Neuronal stem cell (in vitro differentiated cells): ENCODE measurements around the gene FAM236D. TPM values are rescaled to one million over a fixed set of nuclear protein-coding genes. Genes with fewer than 3 reads are reported as not detected.
"Not testable (repeated sequence)": the region's sequence is repeated elsewhere in the genome, so short reads cannot be mapped to it uniquely, and the experiment has no call there.

Experiments
- DNase-seq: peaks from one replicate; pipeline ENCODE4 v3.0.0-alpha.2; 2013; ENCODE audit warnings: low spot score
- H2AFZ ChIP-seq: one replicate; pipeline ENCODE4 v1.6.1; 2013; ENCODE audit warnings: mild to moderate bottlenecking, low read length, inconsistent platforms
- H2AK5ac ChIP-seq: 2 replicates; pipeline ENCODE4 v1.6.1; 2013; ENCODE audit warnings: low read depth, mild to moderate bottlenecking, inconsistent platforms, low read length, moderate library complexity, mixed read lengths
- H2BK120ac ChIP-seq: 2 replicates; pipeline ENCODE4 v1.6.1; 2013; ENCODE audit warnings: low read depth, mild to moderate bottlenecking, inconsistent platforms, low read length, moderate library complexity, mixed read lengths
- H2BK12ac ChIP-seq: one replicate; pipeline ENCODE4 v1.6.1; 2013; ENCODE audit warnings: low read length, inconsistent platforms
- H2BK15ac ChIP-seq: 2 replicates; pipeline ENCODE4 v1.6.1; 2013; ENCODE audit warnings: mild to moderate bottlenecking, low read length, inconsistent platforms, mixed read lengths
- H2BK5ac ChIP-seq: one replicate; pipeline ENCODE4 v1.6.1; 2013; ENCODE audit warnings: inconsistent platforms, mild to moderate bottlenecking, low read length, moderate library complexity
- H3K14ac ChIP-seq: one replicate; pipeline ENCODE4 v1.6.1; 2013; ENCODE audit warnings: low read length, inconsistent platforms
- H3K18ac ChIP-seq: 2 replicates; pipeline ENCODE4 v1.6.1; 2013; ENCODE audit warnings: low read length, inconsistent platforms
- H3K23ac ChIP-seq: 2 replicates; pipeline ENCODE4 v1.6.1; 2013; ENCODE audit warnings: low read depth, mild to moderate bottlenecking, mixed read lengths, low read length, inconsistent platforms; ENCODE audit not compliant: poor library complexity
- H3K27ac ChIP-seq: replicated peaks from 3 replicates; pipeline ENCODE4 v1.5.1; 2013; ENCODE audit warnings: low read length, inconsistent platforms
- H3K27me3 ChIP-seq, 3 experiments: 2 replicates each; pipeline ENCODE4 v1.6.1; 2013; ENCODE audit warnings: low read length in 3 of 3, mild to moderate bottlenecking in 2 of 3, inconsistent platforms in 1 of 3, low read depth in 1 of 3, mixed read lengths in 1 of 3, moderate library complexity in 1 of 3; ENCODE audit not compliant: control insufficient read depth in 3 of 3, insufficient read depth in 3 of 3
- H3K36me3 ChIP-seq, 2 donors: replicated peaks in 1 of 2; 2 replicates each; pipeline ENCODE4 v1.6.1; 2013; ENCODE audit warnings: low read length in 2 of 2; ENCODE audit not compliant: control insufficient read depth in 2 of 2, insufficient read depth in 2 of 2
- H3K4ac ChIP-seq: 2 replicates; pipeline ENCODE4 v1.6.1; 2013; ENCODE audit warnings: inconsistent platforms, mild to moderate bottlenecking, low read length, moderate library complexity
- H3K4me1 ChIP-seq, 2 donors: 1 replicate in 1 of 2; 2 replicates in 1 of 2; pipeline ENCODE4 v1.6.1; 2013; ENCODE audit warnings: low read length in 2 of 2, low read depth in 1 of 2; ENCODE audit not compliant: control insufficient read depth in 2 of 2, insufficient read depth in 1 of 2
- H3K4me2 ChIP-seq: one replicate; pipeline ENCODE4 v1.6.1; 2013; ENCODE audit warnings: mild to moderate bottlenecking, low read length, inconsistent platforms; ENCODE audit not compliant: insufficient read depth, poor library complexity, severe bottlenecking
- H3K4me3 ChIP-seq, 2 donors: 2 replicates each; pipeline ENCODE4 v1.5.1; 2013; ENCODE audit warnings: low read length in 2 of 2, mild to moderate bottlenecking in 2 of 2, inconsistent platforms in 1 of 2, moderate library complexity in 1 of 2
- H3K79me1 ChIP-seq: one replicate; pipeline ENCODE4 v1.6.1; 2013; ENCODE audit warnings: low read depth, mild to moderate bottlenecking, inconsistent platforms, low read length, moderate library complexity
- H3K9ac ChIP-seq: one replicate; pipeline ENCODE4 v1.6.1; 2013; ENCODE audit warnings: mild to moderate bottlenecking, low read depth, low read length, inconsistent platforms; ENCODE audit not compliant: poor library complexity
- H3K9me3 ChIP-seq, 2 donors: replicated peaks in 1 of 2; 2 replicates each; pipeline versions ENCODE3 to v1.6.1; 2013; ENCODE audit warnings: low read length in 2 of 2, mild to moderate bottlenecking in 2 of 2, inconsistent platforms in 1 of 2, low read depth in 1 of 2, mixed read lengths in 1 of 2, moderate library complexity in 1 of 2; ENCODE audit not compliant: control insufficient read depth in 2 of 2, insufficient read depth in 1 of 2
- H4K8ac ChIP-seq: one replicate; pipeline ENCODE4 v1.6.1; 2013; ENCODE audit warnings: low read depth, mild to moderate bottlenecking, inconsistent platforms, low read length, moderate library complexity
- H4K91ac ChIP-seq: one replicate; pipeline ENCODE4 v1.6.1; 2013; ENCODE audit warnings: low read length, low read depth, mild to moderate bottlenecking, inconsistent platforms; ENCODE audit not compliant: poor library complexity
- WGBS, 2 donors: extraction: QIAGEN DNeasy Blood & Tissue Kit; methylation state at CpG; one replicate each; pipeline ENCODE4 v1.1.7; 2013; ENCODE audit warnings: missing lambda C conversion rate in 2 of 2, mixed read lengths in 1 of 2; ENCODE audit not compliant: insufficient read length in 2 of 2, insufficient replicate concordance in 1 of 2; ENCODE audit errors: extremely low coverage in 2 of 2; 5-methylcytosine and 5-hydroxymethylcytosine counted together
- polyA plus RNA-seq, 2 experiments: library from polyadenylated mRNA; stranded (reverse); fragments of 200-250 nt; gene quantifications; one replicate each; pipeline ENCODE4 v1.2.3, GENCODE V29; 2013

The FAM236D gene
- not detected for polyA plus RNA-seq (2013, experiment 1 of 2)
- polyA plus RNA-seq (2013, experiment 2 of 2): not detected

DNA sequence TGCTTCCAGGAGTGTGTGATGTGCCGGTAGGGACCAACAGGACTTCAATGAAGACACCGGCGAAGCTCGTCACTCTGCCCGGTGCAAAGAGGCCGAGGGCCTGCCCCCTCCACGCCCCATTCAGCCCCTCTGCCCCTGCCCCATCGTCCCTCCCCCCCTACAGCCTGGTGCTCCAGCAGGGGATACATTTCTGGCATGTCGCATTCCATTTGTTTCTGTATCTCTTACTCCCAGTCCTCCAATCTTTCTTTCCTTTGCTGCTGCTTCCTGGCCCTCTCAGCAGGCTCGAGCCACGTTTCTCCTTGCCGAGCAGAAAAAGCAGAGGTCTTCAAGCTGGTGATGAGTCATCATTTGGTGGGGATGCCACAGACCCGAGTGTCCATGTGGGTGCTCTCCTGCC, at the start of gene FAM236D:
TSS of gene FAM236D (minus strand) at position 101 of the 400 bp plus-strand sequence. CDS start at position 1, 100 bp downstream.
- not testable (repeated sequence) for H2BK12ac ChIP-seq, H3K23ac ChIP-seq, H3K27ac ChIP-seq, H3K18ac ChIP-seq, H3K14ac ChIP-seq, H2AK5ac ChIP-seq, H3K79me1 ChIP-seq, H3K4me2 ChIP-seq, H4K8ac ChIP-seq, H3K4me1 ChIP-seq, H2BK15ac ChIP-seq, H3K27me3 ChIP-seq, H3K9ac ChIP-seq, H2BK120ac ChIP-seq, H2BK5ac ChIP-seq, H4K91ac ChIP-seq, H3K4ac ChIP-seq, DNase-seq, H3K9me3 ChIP-seq, H3K4me3 ChIP-seq, H2AFZ ChIP-seq, H3K36me3 ChIP-seq
- no CpG with 5 or more reads among the region's 13 CpGs for WGBS, 2 donors

GRCh38 chrX:72837532-72837931, 29.5 kb upstream of the FAM236D start:
- not testable (repeated sequence) for H4K8ac ChIP-seq, H2AFZ ChIP-seq, H3K14ac ChIP-seq, H3K4ac ChIP-seq, H3K9ac ChIP-seq, H2AK5ac ChIP-seq, H2BK5ac ChIP-seq, H3K36me3 ChIP-seq, DNase-seq, H3K18ac ChIP-seq, H3K4me2 ChIP-seq, H3K4me3 ChIP-seq, H4K91ac ChIP-seq, H2BK15ac ChIP-seq, H2BK12ac ChIP-seq, H3K9me3 ChIP-seq, H3K23ac ChIP-seq, H2BK120ac ChIP-seq, H3K79me1 ChIP-seq, H3K27ac ChIP-seq, H3K4me1 ChIP-seq, H3K27me3 ChIP-seq
- no CpG with 5 or more reads among the region's 2 CpGs for WGBS, 2 donors

- H3K9me3 ChIP-seq, H2BK120ac ChIP-seq, H2AK5ac ChIP-seq, H3K36me3 ChIP-seq, H3K9ac ChIP-seq, DNase-seq, H3K4me1 ChIP-seq, H4K91ac ChIP-seq, H3K4me2 ChIP-seq, H3K79me1 ChIP-seq, H3K4me3 ChIP-seq, H3K27me3 ChIP-seq, H3K4ac ChIP-seq, H2BK15ac ChIP-seq, H4K8ac ChIP-seq, H3K18ac ChIP-seq, H2BK5ac ChIP-seq, H2AFZ ChIP-seq, H3K14ac ChIP-seq, H3K23ac ChIP-seq, H3K27ac ChIP-seq, H2BK12ac ChIP-seq: not testable (repeated sequence)
- no CpG with 5 or more reads among the region's 13 CpGs for WGBS, 2 donors
These were observed 22.7 kb upstream of the FAM236D start for GRCh38 chrX:72830701-72831100.

DNA sequence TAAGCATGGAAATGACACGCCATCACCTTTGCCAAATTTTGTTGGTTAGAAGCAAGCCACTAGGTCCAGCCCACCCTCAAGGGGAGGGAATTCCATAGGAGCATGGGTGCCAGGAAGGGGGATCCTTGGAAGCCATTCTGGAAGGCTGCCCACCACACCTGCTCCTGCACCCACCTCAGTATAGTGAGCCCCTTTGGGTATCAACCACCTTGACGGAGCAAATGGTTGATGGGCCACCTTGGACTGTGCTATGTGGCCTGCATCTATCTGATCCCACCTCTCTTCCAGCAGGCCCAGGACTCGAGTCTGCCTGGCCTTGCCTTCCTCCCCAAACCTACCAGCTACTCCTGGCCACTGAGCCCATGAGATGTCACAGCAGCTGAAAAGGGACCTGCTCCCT, 17.6 kb downstream of the FAM236D start:
- not testable (repeated sequence) for H4K91ac ChIP-seq, H3K14ac ChIP-seq, H3K36me3 ChIP-seq, H3K4me3 ChIP-seq, H4K8ac ChIP-seq, H3K27me3 ChIP-seq, H3K79me1 ChIP-seq, H2BK15ac ChIP-seq, H3K23ac ChIP-seq, H3K4ac ChIP-seq, H3K4me2 ChIP-seq, DNase-seq, H2AK5ac ChIP-seq, H3K4me1 ChIP-seq, H2BK12ac ChIP-seq, H3K9ac ChIP-seq, H2BK5ac ChIP-seq, H2AFZ ChIP-seq, H2BK120ac ChIP-seq, H3K27ac ChIP-seq, H3K9me3 ChIP-seq, H3K18ac ChIP-seq
- no CpG with 5 or more reads among the region's 3 CpGs for WGBS, 2 donors
